ENCODE results near the gene SLBP. TPM values are rescaled to one million over a fixed set of nuclear protein-coding genes. Genes with fewer than 3 reads are reported as not detected.

Gene SLBP
- total and polyA plus RNA-seq, 2 donors (not counting 1 experiment from before 2014, with no cell fraction given), result 19.4 to 31.8 TPM

- H3K27ac ChIP-seq (ENCODE audit: low read length in 2 of 2), result no peak overlapping the region
- H3K9ac ChIP-seq (ENCODE audit: low read length), result no peak overlapping the region
- Mint-ChIP-seq H3K4me3 (no peak overlapping the region), H3K9me3 (ENCODE audit: insufficient read depth) (no peaks in the 10 kb centered on the region), H3K27me3 (no peaks in the 10 kb centered on the region), H3K27ac (no peak overlapping the region), H3K4me1 (peaks cover 7% of the 10 kb centered on the region)
- DNase-seq (no peak), ATAC-seq (ENCODE audit: low read depth) (no peak)
- TF ChIP-seq, protein P1, sequence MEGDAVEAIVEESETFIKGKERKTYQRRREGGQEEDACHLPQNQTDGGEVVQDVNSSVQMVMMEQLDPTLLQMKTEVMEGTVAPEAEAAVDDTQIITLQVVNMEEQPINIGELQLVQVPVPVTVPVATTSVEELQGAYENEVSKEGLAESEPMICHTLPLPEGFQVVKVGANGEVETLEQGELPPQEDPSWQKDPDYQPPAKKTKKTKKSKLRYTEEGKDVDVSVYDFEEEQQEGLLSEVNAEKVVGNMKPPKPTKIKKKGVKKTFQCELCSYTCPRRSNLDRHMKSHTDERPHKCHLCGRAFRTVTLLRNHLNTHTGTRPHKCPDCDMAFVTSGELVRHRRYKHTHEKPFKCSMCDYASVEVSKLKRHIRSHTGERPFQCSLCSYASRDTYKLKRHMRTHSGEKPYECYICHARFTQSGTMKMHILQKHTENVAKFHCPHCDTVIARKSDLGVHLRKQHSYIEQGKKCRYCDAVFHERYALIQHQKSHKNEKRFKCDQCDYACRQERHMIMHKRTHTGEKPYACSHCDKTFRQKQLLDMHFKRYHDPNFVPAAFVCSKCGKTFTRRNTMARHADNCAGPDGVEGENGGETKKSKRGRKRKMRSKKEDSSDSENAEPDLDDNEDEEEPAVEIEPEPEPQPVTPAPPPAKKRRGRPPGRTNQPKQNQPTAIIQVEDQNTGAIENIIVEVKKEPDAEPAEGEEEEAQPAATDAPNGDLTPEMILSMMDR (IDR thresholded peaks at IDR 0.05), result no peak
- TF ChIP-seq EZH2 (IDR thresholded peaks at IDR 0.05; ENCODE audit: borderline replicate concordance, insufficient read depth, low read depth, low read length, poor library complexity, severe bottlenecking), result no peak
- H3K36me3 ChIP-seq (replicated peaks in 1 of 2; ENCODE audit: control extremely low read depth in 1 of 2, control insufficient read depth in 1 of 2, extremely low read depth in 1 of 2, insufficient read depth in 2 of 2, low read length in 1 of 2), result no peaks in the 10 kb centered on the region
- H3K9me3 ChIP-seq (ENCODE audit: control extremely low read depth in 1 of 3, control insufficient read depth in 2 of 3, insufficient read depth in 1 of 3, low read length in 2 of 3), result no peaks in the 10 kb centered on the region
- H3K4me1 ChIP-seq (ENCODE audit: control insufficient read depth in 2 of 2, insufficient read depth in 2 of 2, low read length in 2 of 2), result peaks cover 14 to 26% of the 10 kb centered on the region in 2 donors
- intact Hi-C loops (cut with micrococcal nuclease), result no loop called here
- no peak overlapping the region for H3K4me3 ChIP-seq (ENCODE audit: control extremely low read depth in 1 of 5, extremely low read depth in 1 of 5, insufficient read depth in 1 of 5, low read depth in 2 of 5, low read length in 4 of 5)
- no peaks in the 10 kb centered on the region for H4K20me1 ChIP-seq (ENCODE audit: control insufficient read depth, insufficient read depth, low read length, poor library complexity, severe bottlenecking)
- H3K79me2 ChIP-seq (ENCODE audit: control insufficient read depth, insufficient read depth, low read length), result no peaks in the 10 kb centered on the region
- ChIA-PET POLR2A (no interaction called here), CTCF (interaction anchor here (6.7 kb wide), 1 partner anchor 149 kb away, joined by 120 read pairs; no protein-coding TSS in a partner anchor)
- no peak overlapping the region for H3K4me2 ChIP-seq (replicated peaks; ENCODE audit: low read depth, low read length, poor library complexity, severe bottlenecking)
- H3K27me3 ChIP-seq (replicated peaks in 1 of 4; ENCODE audit: control extremely low read depth in 1 of 4, control insufficient read depth in 3 of 4, insufficient read depth in 4 of 4, low read length in 3 of 4), result peaks cover 0 to 16% (median 0%) of the 10 kb centered on the region in 4 experiments
- no peak overlapping the region for H2AFZ ChIP-seq (ENCODE audit: insufficient read depth, low read depth, low read length, poor library complexity, severe bottlenecking)
- WGBS (ENCODE audit: insufficient coverage), result 85% methylated on average over 12 of the region's 18 CpGs
Observed at GRCh38 chr4:1750381-1751154, 38.4 kb upstream of the SLBP start.

- H3K9me3 ChIP-seq (ENCODE audit: control extremely low read depth in 1 of 3, control insufficient read depth in 2 of 3, insufficient read depth in 1 of 3, low read length in 2 of 3), result no peaks in the 10 kb centered on the region
- Mint-ChIP-seq H3K9me3 (ENCODE audit: insufficient read depth) (no peaks in the 10 kb centered on the region), H3K4me1 (peaks cover 7% of the 10 kb centered on the region), H3K4me3 (no peak overlapping the region), H3K27me3 (no peaks in the 10 kb centered on the region), H3K27ac (no peak overlapping the region)
- peaks cover 0 to 3% of the 10 kb centered on the region in 2 experiments for H3K36me3 ChIP-seq (replicated peaks in 1 of 2; ENCODE audit: control extremely low read depth in 1 of 2, control insufficient read depth in 1 of 2, extremely low read depth in 1 of 2, insufficient read depth in 2 of 2, low read length in 1 of 2)
- ChIA-PET POLR2A (no interaction called here), CTCF (interaction anchor here (6.7 kb wide), 1 partner anchor 150 kb away, joined by 120 read pairs; no protein-coding TSS in a partner anchor)
- intact Hi-C loops (cut with micrococcal nuclease), result no loop called here
- no peak overlapping the region for H3K9ac ChIP-seq (ENCODE audit: low read length)
- DNase-seq (no peak), ATAC-seq (ENCODE audit: low read depth) (no peak)
- WGBS (ENCODE audit: insufficient coverage), result 91% methylated on average over 7 of the region's 14 CpGs
- TF ChIP-seq EZH2 (IDR thresholded peaks at IDR 0.05; ENCODE audit: borderline replicate concordance, insufficient read depth, low read depth, low read length, poor library complexity, severe bottlenecking), result no peak
- TF ChIP-seq, protein P1 (IDR thresholded peaks at IDR 0.05), result no peak
- H3K79me2 ChIP-seq (ENCODE audit: control insufficient read depth, insufficient read depth, low read length), result no peaks in the 10 kb centered on the region
- no peak overlapping the region for H3K4me2 ChIP-seq (replicated peaks; ENCODE audit: low read depth, low read length, poor library complexity, severe bottlenecking)
- peaks cover 14 to 26% of the 10 kb centered on the region in 2 donors for H3K4me1 ChIP-seq (ENCODE audit: control insufficient read depth in 2 of 2, insufficient read depth in 2 of 2, low read length in 2 of 2)
- H3K27ac ChIP-seq (ENCODE audit: low read length in 2 of 2), result no peak overlapping the region
- peaks cover 0 to 16% (median 0%) of the 10 kb centered on the region in 4 experiments for H3K27me3 ChIP-seq (replicated peaks in 1 of 4; ENCODE audit: control extremely low read depth in 1 of 4, control insufficient read depth in 3 of 4, insufficient read depth in 4 of 4, low read length in 3 of 4)
- H3K4me3 ChIP-seq (ENCODE audit: control extremely low read depth in 1 of 5, extremely low read depth in 1 of 5, insufficient read depth in 1 of 5, low read depth in 2 of 5, low read length in 4 of 5), result no peak overlapping the region
- H2AFZ ChIP-seq (ENCODE audit: insufficient read depth, low read depth, low read length, poor library complexity, severe bottlenecking), result no peak overlapping the region
- H4K20me1 ChIP-seq (ENCODE audit: control insufficient read depth, insufficient read depth, low read length, poor library complexity, severe bottlenecking), result no peaks in the 10 kb centered on the region
Observed at GRCh38 chr4:1749826-1750225, 37.7 kb upstream of the SLBP start.

All from B cell (primary cell).